IPS-20b (cell line): Measurements from ENCODE around the gene HOMEZ.
"Not testable (repeated sequence)": the region's sequence is repeated elsewhere in the genome, so short reads cannot be mapped to it uniquely, and the experiment has no call there.

Source experiments
- H3K27ac ChIP-seq: one replicate; pipeline ENCODE4 v1.5.1; 2013; ENCODE audit warnings: low read length
- H3K27me3 ChIP-seq: 2 replicates; pipeline ENCODE4 v1.6.1; 2013; ENCODE audit warnings: mild to moderate bottlenecking, low read length, inconsistent platforms; ENCODE audit not compliant: insufficient read depth
- H3K36me3 ChIP-seq: 2 replicates; pipeline ENCODE4 v1.6.1; 2013; ENCODE audit warnings: low read depth, mild to moderate bottlenecking, inconsistent platforms, low read length, moderate library complexity; ENCODE audit not compliant: insufficient read depth
- H3K4me1 ChIP-seq: 2 replicates; pipeline ENCODE4 v1.6.1; 2013; ENCODE audit warnings: mild to moderate bottlenecking, control low read depth, inconsistent platforms, low read length, moderate library complexity; ENCODE audit not compliant: insufficient read depth
- H3K4me3 ChIP-seq: 2 replicates; pipeline ENCODE4 v1.5.1; 2013; ENCODE audit warnings: mild to moderate bottlenecking, low read length, inconsistent platforms
- H3K9ac ChIP-seq: 2 replicates; pipeline ENCODE4 v1.6.1; 2013; ENCODE audit warnings: low read depth, mild to moderate bottlenecking, inconsistent platforms, low read length, moderate library complexity
- H3K9me3 ChIP-seq: 2 replicates; pipeline ENCODE4 v1.6.1; 2013; ENCODE audit warnings: mild to moderate bottlenecking, low read depth, low read length, inconsistent platforms; ENCODE audit not compliant: insufficient read depth

The HOMEZ gene

DNA sequence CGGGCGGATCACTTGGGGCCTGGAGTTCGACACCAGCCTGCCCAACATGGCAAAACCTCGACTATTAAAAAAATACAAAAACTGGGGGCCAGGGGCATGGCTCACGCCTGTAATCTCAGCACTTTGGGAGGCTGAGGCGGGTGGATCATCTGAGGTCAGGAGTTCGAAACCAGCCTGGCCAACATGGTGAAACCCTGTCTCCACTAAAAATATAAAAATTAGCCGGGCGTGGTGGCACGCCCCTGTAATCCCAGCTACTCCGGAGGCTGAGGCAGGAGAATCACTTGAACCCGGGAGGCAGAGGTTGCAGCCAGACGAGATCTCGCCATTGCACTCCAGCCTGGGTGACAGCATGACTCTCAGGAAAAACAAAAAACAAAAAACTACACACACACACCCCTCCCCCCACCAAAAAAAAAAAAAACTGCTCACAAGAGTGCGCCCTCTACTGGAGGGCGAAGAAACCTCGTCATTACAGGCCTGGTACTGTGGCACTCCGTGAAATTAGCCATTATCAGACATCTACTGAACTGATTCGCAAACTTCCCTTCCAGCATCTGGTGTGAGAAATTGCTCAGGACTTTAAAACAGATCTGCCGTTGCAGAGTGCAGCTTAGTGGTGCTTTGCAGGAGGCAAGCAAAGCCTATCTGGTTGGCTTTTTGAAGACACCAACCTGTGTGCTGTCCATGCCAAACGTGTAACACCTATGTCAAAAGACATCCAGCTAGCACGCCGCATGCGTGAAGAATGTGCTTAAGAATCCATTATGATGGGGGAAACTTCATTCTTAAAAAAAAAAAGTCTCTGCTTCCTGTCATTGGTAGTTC is 9.0 kb upstream of the HOMEZ start:
- Histone ChIP-seq H3K9ac (no peak overlapping the region), H3K36me3 (no peaks in the 10 kb centered on the region), H3K9me3 (no peaks in the 10 kb centered on the region), H3K27ac (no peak overlapping the region), H3K27me3 (peaks cover 100% of the 10 kb centered on the region), H3K4me1 (peaks cover 5% of the 10 kb centered on the region; the same call in 1 of the 2 replicates), H3K4me3 (no peak overlapping the region)

DNA sequence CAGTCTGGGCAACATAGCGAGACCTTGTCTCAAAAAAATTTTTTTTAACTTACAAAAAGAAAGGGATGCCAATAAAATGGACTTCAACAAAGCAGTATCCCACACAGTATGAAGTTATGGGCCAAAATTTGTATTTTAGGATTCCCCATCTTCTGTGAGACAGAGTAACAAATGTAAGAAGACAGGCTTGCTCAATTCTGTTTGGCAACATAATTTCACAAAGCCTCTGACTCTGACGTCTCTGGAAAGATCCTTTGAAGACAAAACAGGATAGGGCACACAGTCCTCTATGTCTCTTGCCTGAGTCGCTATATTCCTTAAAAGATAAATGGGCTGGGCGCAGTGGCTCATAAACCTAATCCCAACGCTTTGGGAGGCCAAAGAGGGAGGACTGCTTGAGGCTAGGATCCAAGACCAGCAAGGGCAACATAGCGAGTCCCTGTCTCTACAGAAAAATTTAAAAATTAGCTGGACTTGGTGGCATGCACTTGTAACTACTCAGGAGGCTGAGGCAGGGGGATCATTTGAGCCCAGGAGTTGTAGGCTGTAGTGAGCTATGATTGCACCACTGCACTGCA is 1.1 kb upstream of the HOMEZ start:
- Histone ChIP-seq H3K27me3 (peaks cover 62% of the 10 kb centered on the region), H3K9ac (peak overlapping the region; percentile 58; the same call in 1 of the 2 replicates), H3K27ac (no peak overlapping the region), H3K36me3 (no peaks in the 10 kb centered on the region), H3K9me3 (no peaks in the 10 kb centered on the region), H3K4me3 (peak overlapping the region; percentile 95), H3K4me1 (peaks cover 3% of the 10 kb centered on the region; the same call in 1 of the 2 replicates)

DNA sequence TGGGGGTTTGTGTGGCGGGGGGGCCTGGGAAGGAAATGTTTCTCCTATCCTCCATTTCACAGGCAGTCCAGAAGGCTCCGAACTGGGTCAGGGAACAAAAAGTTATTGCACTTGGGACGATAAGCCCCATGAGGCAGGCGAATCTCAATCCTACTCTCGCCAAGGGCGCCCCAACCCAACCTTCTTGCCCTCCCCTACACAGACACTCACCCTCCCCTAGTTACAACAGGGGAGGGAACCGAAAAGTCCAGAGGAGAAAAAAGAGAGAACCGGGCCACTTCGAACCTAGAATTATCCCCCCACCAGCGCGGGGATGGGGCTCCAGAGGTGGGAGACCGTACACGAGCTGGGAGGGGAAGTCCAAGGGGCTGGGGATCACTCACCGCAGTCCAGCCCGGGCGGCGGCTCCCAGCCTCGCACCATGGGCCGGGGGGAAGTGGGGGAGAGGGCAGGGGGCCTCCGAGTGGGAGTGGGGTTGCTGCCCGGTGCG is 357 bp downstream of the HOMEZ start:
- Histone ChIP-seq H3K4me1 (peaks cover 3% of the 10 kb centered on the region; the same call in 1 of the 2 replicates), H3K27me3 (peaks cover 47% of the 10 kb centered on the region), H3K4me3 (peak overlapping the region; percentile 95), H3K9ac (peak overlapping the region; percentile 84; the same call in 1 of the 2 replicates), H3K9me3 (no peaks in the 10 kb centered on the region), H3K36me3 (no peaks in the 10 kb centered on the region), H3K27ac (peak overlapping the region; percentile 67)

DNA sequence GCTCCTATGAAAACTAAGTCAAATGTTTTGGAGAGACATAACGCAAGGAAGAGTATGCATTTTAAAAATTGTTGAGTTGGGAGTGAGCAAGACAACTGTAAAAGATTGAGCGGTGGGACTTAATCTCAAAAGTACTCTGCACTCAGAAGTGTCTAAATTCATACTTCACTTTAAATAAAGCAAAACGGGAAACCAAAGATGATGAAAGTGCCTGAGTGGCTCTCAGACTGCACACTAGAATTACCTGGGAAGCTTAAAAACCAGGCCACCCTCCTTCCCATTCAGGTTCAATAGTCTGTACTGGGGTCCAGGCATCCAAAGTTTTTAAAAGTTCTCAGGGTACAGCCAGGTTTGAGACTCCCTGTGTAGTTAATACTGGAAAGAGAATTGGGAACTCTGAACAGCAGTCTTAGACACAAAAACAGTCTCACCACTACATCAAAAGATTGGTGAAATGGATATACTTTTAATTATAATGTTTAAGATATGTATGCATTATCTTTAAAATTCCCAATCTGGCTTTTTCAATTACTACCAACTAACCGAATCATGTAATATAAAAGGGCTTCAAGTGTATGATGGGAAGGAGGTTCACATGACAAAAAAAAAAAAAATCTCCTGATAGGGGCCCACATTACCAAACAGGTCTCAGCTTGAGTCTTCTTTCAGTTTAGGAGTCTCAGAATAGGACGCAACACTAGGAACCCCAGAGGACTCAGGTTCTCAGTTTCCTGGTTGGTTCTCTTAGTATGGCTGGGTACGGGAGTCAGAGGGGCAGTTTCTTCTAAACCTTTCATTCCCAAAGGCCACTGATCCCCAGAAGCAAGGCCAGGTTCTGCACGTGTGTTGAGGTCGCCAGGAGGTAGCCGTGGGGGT is 1.0 kb downstream of the HOMEZ start:
- Histone ChIP-seq H3K36me3 (no peaks in the 10 kb centered on the region), H3K4me3 (peak overlapping the region; percentile 95), H3K27ac (peak overlapping the region; percentile 67), H3K27me3 (peaks cover 41% of the 10 kb centered on the region), H3K9me3 (no peaks in the 10 kb centered on the region), H3K9ac (peak overlapping the region; percentile 84; the same call in 1 of the 2 replicates), H3K4me1 (peaks cover 7% of the 10 kb centered on the region; the same call in 1 of the 2 replicates)

DNA sequence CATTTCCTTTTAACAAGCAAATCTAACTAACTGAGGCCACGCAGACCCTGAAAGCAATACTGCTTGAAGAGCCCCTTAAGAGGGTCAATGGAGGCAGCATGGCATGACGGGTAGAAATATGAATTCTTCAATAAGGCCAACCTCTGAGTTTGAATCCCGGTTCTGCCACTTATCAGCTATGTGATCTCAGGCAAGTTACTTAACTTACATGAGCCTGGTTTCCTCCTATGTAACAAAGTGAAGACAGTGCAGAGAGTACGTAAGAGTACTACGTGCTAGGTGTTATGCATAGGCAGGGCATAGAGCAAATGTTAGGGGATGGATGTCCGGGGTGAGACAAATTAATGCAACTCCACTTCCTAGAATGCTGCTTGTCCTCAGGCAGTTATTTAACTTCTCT is 4.7 kb downstream of the HOMEZ start:
- peaks cover 15% of the 10 kb centered on the region; the same call in 1 of the 2 replicates for H3K27me3 ChIP-seq
- H3K36me3 ChIP-seq: 0 out of 2 replicates have a peak, but pooled peaks cover under 1% of the 10 kb centered on the region
- H3K4me1 ChIP-seq: peaks cover 8% of the 10 kb centered on the region; the same call in 1 of the 2 replicates
- H3K4me3 ChIP-seq: no peak overlapping the region
- no peak overlapping the region for H3K9ac ChIP-seq
- H3K9me3 ChIP-seq: no peaks in the 10 kb centered on the region
- H3K27ac ChIP-seq: no peak overlapping the region

DNA sequence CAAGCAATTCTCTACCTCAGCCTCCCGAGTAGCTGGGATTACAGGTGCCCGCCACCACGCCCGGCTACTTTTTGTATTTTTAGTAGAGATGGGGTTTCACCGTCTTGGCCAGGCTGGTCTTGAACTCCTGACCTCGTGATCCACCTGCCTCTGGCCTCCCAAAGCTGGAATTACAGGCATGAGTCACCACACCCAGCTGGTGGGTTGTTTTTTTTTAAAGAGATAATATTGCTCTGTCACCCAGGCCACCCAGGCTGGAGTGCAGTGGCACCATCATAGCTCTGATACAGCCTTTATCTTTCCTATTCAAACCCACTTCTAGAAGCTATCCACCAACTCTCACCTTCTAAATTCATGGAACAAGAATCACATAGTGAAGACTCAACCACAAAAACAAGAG is 8.0 kb downstream of the HOMEZ start:
- H3K9me3 ChIP-seq, H3K9ac ChIP-seq, H3K4me3 ChIP-seq, H3K36me3 ChIP-seq, H3K4me1 ChIP-seq, H3K27ac ChIP-seq: not testable (repeated sequence)
- H3K27me3 ChIP-seq: peaks cover 30% of the 10 kb centered on the region; the same call in 1 of the 2 replicates

DNA sequence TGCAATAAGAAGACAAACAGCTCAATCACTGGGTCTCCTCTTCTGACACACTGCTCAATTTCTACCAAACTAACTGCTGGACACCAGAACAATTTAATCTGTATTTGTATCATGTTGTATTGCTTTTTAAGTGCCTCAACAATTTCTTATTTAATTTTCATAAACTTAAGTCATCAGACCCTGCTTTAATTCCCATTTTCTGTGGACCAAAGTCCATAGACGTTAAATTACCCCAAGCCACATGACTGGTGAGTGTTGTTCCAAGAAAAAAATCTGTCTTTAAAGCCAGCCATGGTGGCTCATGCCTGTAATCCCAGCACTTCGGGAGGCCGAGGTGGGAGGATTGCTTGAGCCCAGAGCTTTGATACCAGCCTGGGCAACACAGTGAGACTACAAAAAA is 8.7 kb downstream of the HOMEZ start:
- H3K9me3 ChIP-seq: no peaks in the 10 kb centered on the region
- H3K4me1 ChIP-seq: peaks cover 8% of the 10 kb centered on the region; the same call in 1 of the 2 replicates
- H3K27ac ChIP-seq: no peak overlapping the region
- peaks cover 7% of the 10 kb centered on the region; the same call in 1 of the 2 replicates for H3K36me3 ChIP-seq
- H3K27me3 ChIP-seq: peaks cover 36% of the 10 kb centered on the region; the same call in 1 of the 2 replicates
- no peak overlapping the region for H3K4me3 ChIP-seq
- H3K9ac ChIP-seq: no peak overlapping the region

DNA sequence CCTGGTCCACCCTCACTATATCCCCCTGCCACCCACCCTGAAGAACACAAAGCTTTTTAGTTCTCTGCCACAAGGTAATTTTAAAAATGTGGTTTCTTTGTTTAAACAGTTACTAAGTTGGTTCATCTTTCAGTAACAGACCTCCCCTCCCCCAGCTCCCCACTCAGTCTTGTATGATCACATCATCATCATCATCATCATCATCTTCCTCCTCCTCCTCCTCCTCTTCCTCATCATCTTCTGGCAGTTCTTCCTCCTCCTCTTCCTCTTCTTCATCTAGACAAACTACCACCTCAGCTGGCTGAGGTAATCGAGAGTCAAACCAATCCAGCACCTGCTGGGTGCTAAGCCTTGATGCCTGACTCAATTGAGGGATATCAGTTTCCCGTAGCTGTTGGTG is 10.5 kb downstream of the HOMEZ start:
- Histone ChIP-seq H3K4me3 (no peak overlapping the region), H3K27me3 (peaks cover 47% of the 10 kb centered on the region)

DNA sequence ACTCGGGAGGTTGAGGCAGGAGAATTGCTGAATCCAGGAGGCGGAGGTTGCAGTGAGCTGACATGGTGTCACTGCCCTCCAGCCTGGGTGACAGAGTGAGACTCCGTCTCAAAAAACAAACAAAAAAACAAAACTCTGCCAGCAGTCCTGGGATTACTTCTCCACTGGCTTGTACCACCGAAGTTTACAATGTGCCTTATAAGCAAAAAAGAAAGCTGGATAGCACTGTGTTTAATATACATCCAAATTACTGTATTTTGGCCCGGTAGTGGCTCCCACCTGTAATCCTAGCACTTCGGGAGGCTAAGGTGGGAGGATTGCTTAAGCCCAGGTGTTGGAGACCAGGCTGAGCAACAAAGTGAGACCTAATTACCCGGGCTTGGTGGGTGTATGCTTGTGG is 16.7 kb downstream of the HOMEZ start:
- Histone ChIP-seq H3K27ac (no peak overlapping the region), H3K4me3 (no peak overlapping the region), H3K36me3 (no peaks in the 10 kb centered on the region)

More for the DNA sequence above, 10.5 kb downstream of the HOMEZ start:
- Histone ChIP-seq H3K36me3 (peaks cover 7% of the 10 kb centered on the region; the same call in 1 of the 2 replicates), H3K9ac (no peak overlapping the region), H3K4me1 (peaks cover 8% of the 10 kb centered on the region; the same call in 1 of the 2 replicates), H3K9me3 (no peaks in the 10 kb centered on the region), H3K27ac (no peak overlapping the region)

DNA sequence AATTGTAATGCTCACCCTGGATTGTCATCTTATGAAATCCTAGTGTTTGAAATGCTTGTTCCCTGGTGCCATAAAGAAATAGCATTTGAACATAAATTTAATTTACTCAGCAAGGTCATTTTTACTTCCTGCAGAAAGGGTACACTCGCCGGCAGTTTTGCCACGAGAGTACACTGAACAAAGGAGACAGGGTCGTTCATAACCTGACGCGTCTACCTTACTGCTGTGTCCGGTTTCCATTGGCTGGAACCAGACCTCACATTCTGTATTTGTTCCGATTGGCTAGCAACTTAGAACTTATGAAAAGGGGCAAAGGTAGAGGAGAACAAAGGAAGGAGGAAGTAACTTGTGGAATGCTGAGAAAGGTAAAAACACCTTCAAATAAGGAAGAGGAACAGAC is 25.1 kb downstream of the HOMEZ start:
- not testable (repeated sequence) for H3K4me1 ChIP-seq, H3K36me3 ChIP-seq, H3K9me3 ChIP-seq

More for the DNA sequence above, 16.7 kb downstream of the HOMEZ start:
- peaks cover 61% of the 10 kb centered on the region for H3K27me3 ChIP-seq
- H3K9me3 ChIP-seq: no peaks in the 10 kb centered on the region
- H3K9ac ChIP-seq: no peak overlapping the region
- no peaks in the 10 kb centered on the region for H3K4me1 ChIP-seq

DNA sequence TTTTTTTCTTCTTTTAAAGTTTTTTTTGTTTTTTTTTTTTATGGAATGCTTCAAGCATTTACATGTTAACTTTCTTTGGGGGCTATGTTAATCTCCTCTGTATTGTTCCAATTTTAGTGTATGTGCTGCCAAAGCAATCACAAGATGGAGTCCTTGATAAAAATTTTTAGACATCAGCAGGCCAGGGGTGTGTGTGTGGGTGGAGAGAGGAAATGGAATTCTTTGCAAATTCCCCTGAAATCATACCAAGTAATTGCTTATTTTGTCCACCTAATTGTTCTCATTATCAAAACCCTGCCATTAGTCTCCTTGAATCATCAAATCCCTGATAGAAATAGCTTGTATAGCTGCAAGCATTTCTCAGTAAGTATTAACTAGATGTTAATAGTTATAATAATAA is 26.5 kb downstream of the HOMEZ start:
- Histone ChIP-seq H3K27me3 (no peaks in the 10 kb centered on the region; the same call in 1 of the 2 replicates), H3K4me1 (no peaks in the 10 kb centered on the region), H3K4me3 (no peak overlapping the region), H3K9ac (no peak overlapping the region), H3K9me3 (no peaks in the 10 kb centered on the region), H3K36me3 (no peaks in the 10 kb centered on the region), H3K27ac (no peak overlapping the region)

More for the DNA sequence above, 25.1 kb downstream of the HOMEZ start:
- not testable (repeated sequence) for H3K27ac ChIP-seq, H3K9ac ChIP-seq, H3K4me3 ChIP-seq, H3K27me3 ChIP-seq
